GM13976 (cell line): Measurements from ENCODE around the gene SCUBE1.

Experiments
- DNase-seq: peaks from one replicate; pipeline ENCODE4 v3.0.0; 2012; ENCODE audit warnings: low spot score
- CTCF ChIP-seq: IDR thresholded peaks from 2 replicates; pipeline ENCODE4 v1.5.1; 2012; ENCODE audit warnings: borderline replicate concordance, mild to moderate bottlenecking; ENCODE audit not compliant: insufficient read depth; ENCODE audit errors: extremely low read depth, missing control alignments, control extremely low read depth
- in situ Hi-C: fragments of 300-500 bp; cut with MboI; formaldehyde crosslinking; loops from one replicate; pipeline ENCODE4 v1.12.0; 2022; ENCODE audit warnings: low sequenced_read_pairs, mixed read lengths, inconsistent platforms; ENCODE audit not compliant: unreplicated experiment

SCUBE1 gene

GRCh38 chr22:43203471-43203981 lies 139.6 kb downstream of the SCUBE1 start:
- in situ Hi-C loops, result no loop called here
- no peak for TF ChIP-seq CTCF
- DNase-seq, result no peak

GRCh38 chr22:43202756-43203410 lies 140.3 kb downstream of the SCUBE1 start:
- in situ Hi-C loops, result no loop called here
- no peak for TF ChIP-seq CTCF

GRCh38 chr22:43202326-43202725 lies 140.8 kb downstream of the SCUBE1 start:
- in situ Hi-C loops, result no loop called here
- TF ChIP-seq CTCF, result no peak
- no peak for DNase-seq

More at GRCh38 chr22:43202756-43203410, 140.3 kb downstream of the SCUBE1 start:
- DNase-seq, result no peak

- TF ChIP-seq CTCF, result no peak
- in situ Hi-C loops, result no loop called here
- no peak for DNase-seq
These were observed 141.5 kb downstream of the SCUBE1 start for GRCh38 chr22:43201486-43202219.

GRCh38 chr22:43200555-43200954 lies 142.6 kb downstream of the SCUBE1 start:
- DNase-seq, result no peak

GRCh38 chr22:43200031-43200430 lies 143.1 kb downstream of the SCUBE1 start:
- no peak for DNase-seq
- in situ Hi-C loops, result no loop called here
- TF ChIP-seq CTCF, result no peak

More at GRCh38 chr22:43200555-43200954, 142.6 kb downstream of the SCUBE1 start:
- TF ChIP-seq CTCF, result no peak
- in situ Hi-C loops, result no loop called here
